ENCODE data around the gene BRME1. TPM values are rescaled to one million over a fixed set of nuclear protein-coding genes. Genes with fewer than 3 reads are reported as not detected.

Gene BRME1
- total RNA-seq, 1 donor from 2014 or later, result not detected

- intact Hi-C loops (cut with DNase I), result loop anchor here (5.0 kb wide), 1 partner anchor 697 kb away; the partner anchor contains the start of genes IER2 and STX10
- Histone ChIP-seq H3K4me3 (no peak overlapping the region), H3K9me3 (no peaks in the 10 kb centered on the region), H3K27me3 (no peaks in the 10 kb centered on the region), H3K4me1 (peaks cover 16 to 65% of the 10 kb centered on the region in 2 donors), H3K36me3 (no peaks in the 10 kb centered on the region), H3K27ac (peak overlapping the region; percentile 99 to 100)
- DNase-seq (ENCODE audit: low spot score in 2 of 2), result no peak
- TF ChIP-seq, protein P1, sequence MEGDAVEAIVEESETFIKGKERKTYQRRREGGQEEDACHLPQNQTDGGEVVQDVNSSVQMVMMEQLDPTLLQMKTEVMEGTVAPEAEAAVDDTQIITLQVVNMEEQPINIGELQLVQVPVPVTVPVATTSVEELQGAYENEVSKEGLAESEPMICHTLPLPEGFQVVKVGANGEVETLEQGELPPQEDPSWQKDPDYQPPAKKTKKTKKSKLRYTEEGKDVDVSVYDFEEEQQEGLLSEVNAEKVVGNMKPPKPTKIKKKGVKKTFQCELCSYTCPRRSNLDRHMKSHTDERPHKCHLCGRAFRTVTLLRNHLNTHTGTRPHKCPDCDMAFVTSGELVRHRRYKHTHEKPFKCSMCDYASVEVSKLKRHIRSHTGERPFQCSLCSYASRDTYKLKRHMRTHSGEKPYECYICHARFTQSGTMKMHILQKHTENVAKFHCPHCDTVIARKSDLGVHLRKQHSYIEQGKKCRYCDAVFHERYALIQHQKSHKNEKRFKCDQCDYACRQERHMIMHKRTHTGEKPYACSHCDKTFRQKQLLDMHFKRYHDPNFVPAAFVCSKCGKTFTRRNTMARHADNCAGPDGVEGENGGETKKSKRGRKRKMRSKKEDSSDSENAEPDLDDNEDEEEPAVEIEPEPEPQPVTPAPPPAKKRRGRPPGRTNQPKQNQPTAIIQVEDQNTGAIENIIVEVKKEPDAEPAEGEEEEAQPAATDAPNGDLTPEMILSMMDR (IDR thresholded peaks at IDR 0.05), result no peak
Measured at GRCh38 chr19:13848798-13849676, 56.9 kb downstream of the BRME1 start.

GRCh38 chr19:13848340-13848677 lies 57.6 kb downstream of the BRME1 start:
- no peak for DNase-seq (ENCODE audit: low spot score in 2 of 2)
- Histone ChIP-seq H3K27me3 (no peaks in the 10 kb centered on the region), H3K27ac (peak overlapping the region; percentile 99 to 100), H3K9me3 (no peaks in the 10 kb centered on the region), H3K4me3 (no peak overlapping the region), H3K4me1 (peaks cover 16 to 70% of the 10 kb centered on the region in 2 donors), H3K36me3 (no peaks in the 10 kb centered on the region)
- intact Hi-C loops (cut with DNase I), result loop anchor here (5.0 kb wide), 1 partner anchor 696 kb away; the partner anchor contains the start of genes IER2 and STX10
- TF ChIP-seq, protein P1 (IDR thresholded peaks at IDR 0.05), result no peak

GRCh38 chr19:13847407-13848339 lies 58.2 kb downstream of the BRME1 start:
- Histone ChIP-seq H3K4me3 (peak overlapping the region; percentile 50 to 70), H3K4me1 (peaks cover 20 to 68% of the 10 kb centered on the region in 2 donors)
- DNase-seq (ENCODE audit: low spot score in 2 of 2), result peak; percentile 85 to 98

GRCh38 chr19:13846557-13847406 lies 59.1 kb downstream of the BRME1 start:
- H3K36me3 ChIP-seq, result peaks cover 0 to 4% of the 10 kb centered on the region in 2 donors
- H3K9me3 ChIP-seq, result no peaks in the 10 kb centered on the region
- TF ChIP-seq, protein P1 (IDR thresholded peaks at IDR 0.05), result no peak
- H3K4me3 ChIP-seq, result peak overlapping the region; percentile 50 to 70
- peaks cover 20 to 59% of the 10 kb centered on the region in 2 donors for H3K4me1 ChIP-seq
- intact Hi-C loops (cut with DNase I), result loop anchor here (5.0 kb wide), 1 partner anchor 694 kb away; the partner anchor contains the start of genes IER2 and STX10
- no peaks in the 10 kb centered on the region for H3K27me3 ChIP-seq
- H3K27ac ChIP-seq, result peak overlapping the region; percentile 99 to 100
- DNase-seq (ENCODE audit: low spot score in 2 of 2), result peak; percentile 91 to 98

More at GRCh38 chr19:13847407-13848339, 58.2 kb downstream of the BRME1 start:
- TF ChIP-seq, protein P1 (IDR thresholded peaks at IDR 0.05), result peak; percentile 22 to 31 (median 23)
- H3K27me3 ChIP-seq, result no peaks in the 10 kb centered on the region
- intact Hi-C loops (cut with DNase I), result loop anchor here (5.0 kb wide), 1 partner anchor 695 kb away; the partner anchor contains the start of genes IER2 and STX10
- no peaks in the 10 kb centered on the region for H3K36me3 ChIP-seq
- peak overlapping the region; percentile 99 to 100 for H3K27ac ChIP-seq
- no peaks in the 10 kb centered on the region for H3K9me3 ChIP-seq

All from ascending aorta (tissue), 2 donors.